GM19099 (cell line): ENCODE measurements around the gene ACVR1B.

ENCODE experiments used
- POLR2A ChIP-seq: IDR thresholded peaks from 3 replicates; pipeline ENCODE4 v1.6.1; 2011; ENCODE audit warnings: low read depth; ENCODE audit not compliant: insufficient read length; ENCODE audit errors: extremely low read depth

ACVR1B gene

DNA sequence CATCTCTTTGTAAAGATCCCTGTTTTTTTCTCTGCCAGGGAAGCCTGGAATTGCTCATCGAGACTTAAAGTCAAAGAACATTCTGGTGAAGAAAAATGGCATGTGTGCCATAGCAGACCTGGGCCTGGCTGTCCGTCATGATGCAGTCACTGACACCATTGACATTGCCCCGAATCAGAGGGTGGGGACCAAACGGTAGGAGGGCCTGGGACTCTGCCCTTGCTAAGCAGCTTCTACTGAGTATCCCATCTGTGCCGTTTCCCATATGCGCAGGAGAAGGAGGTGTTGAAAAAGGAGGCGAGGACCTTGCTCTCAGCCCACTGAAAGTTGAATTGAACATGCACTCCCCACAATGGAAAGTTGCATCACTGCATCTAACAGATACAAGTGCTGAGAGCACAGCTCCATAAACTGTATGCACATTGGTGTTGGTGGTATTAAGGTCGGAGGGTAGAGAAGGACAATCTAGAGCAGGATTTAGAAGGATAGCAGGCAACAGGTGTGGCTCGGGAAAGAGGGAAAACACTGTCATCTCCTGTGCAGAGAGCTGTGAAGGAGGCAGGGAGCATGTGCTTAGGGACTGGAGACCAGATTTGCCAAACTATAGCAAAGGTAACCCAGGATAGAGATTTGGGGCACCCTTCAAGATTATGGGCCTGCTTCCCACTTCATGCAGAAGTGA is 33.8 kb downstream of the ACVR1B start:
- no peak for TF ChIP-seq POLR2A

DNA sequence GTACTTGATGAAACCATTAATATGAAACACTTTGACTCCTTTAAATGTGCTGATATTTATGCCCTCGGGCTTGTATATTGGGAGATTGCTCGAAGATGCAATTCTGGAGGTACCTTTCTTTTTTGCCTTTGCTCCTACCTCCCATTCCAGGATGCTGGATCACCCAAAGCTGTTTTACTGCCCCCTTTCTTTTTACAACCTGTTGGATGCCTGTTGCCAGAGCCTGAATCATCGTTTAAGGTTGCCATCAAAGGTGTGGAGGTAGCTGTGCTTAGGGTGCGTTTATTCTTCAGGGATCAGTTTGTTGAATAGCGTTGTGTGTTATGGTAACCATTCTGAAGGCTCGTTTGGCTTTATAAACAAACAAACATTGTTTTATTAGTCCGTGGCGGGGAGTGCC is 35.3 kb downstream of the ACVR1B start:
- TF ChIP-seq POLR2A: no peak

DNA sequence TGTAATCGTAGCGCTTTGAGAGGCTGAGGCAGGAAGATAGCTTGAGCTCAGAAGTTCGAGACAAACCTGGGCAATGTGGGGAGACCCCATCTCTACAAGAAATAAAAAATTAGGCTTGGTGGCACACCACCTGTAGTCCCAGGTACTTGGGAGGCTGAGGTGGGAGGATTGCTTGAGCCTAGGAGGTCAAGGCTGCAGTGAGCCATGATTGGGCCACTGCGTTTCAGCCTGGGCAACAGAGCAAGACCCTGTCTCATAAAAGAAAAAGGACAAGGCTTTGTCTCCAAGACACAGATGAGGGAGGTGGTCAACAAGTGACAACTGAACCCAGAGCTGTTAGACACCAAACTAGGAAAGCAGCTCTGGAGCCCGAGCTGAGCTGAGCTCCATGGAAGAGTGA is 40.7 kb downstream of the ACVR1B start:
- TF ChIP-seq POLR2A: no peak

DNA sequence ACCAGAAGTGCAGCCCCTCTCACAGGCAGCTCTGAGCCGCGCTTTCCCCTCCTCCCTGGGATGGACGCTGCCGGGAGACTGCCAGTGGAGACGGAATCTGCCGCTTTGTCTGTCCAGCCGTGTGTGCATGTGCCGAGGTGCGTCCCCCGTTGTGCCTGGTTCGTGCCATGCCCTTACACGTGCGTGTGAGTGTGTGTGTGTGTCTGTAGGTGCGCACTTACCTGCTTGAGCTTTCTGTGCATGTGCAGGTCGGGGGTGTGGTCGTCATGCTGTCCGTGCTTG is 43.0 kb downstream of the ACVR1B start:
- TF ChIP-seq POLR2A: no peak

DNA sequence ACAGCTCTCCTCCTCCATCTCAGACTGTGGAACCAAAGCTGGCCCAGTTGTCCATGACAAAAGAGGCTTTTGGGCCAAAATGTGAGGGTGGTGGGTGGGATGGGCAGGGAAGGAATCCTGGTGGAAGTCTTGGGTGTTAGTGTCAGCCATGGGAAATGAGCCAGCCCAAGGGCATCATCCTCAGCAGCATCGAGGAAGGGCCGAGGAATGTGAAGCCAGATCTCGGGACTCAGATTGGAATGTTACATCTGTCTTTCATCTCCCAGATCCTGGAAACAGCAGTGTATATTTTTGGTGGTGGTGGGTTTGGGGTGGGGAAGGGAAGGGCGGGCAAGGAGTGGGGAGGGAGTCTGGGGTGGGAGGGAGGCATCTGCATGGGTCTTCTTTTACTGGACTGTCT is 43.5 kb downstream of the ACVR1B start:
- TF ChIP-seq POLR2A: no peak

DNA sequence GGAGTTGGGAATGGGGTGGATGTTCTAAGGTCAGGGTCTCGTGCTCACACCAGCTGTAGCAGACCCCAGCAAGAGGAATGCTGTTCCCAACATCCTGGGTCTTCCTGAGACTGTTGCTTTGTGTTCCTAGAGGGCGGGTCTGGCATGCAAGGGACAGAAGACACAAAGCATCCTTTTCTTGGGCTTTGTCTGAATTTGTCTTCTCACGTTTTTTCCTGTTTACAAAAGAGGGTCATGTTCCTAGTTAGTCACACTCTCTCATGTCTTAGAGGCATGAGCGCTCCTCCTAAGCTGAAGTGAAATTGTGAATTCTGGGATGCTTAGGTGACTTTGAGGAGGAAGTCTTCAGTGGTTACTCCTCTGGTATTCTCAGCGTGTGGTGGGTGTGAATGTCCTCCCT is 45.6 kb downstream of the ACVR1B start:
- no peak for TF ChIP-seq POLR2A

DNA sequence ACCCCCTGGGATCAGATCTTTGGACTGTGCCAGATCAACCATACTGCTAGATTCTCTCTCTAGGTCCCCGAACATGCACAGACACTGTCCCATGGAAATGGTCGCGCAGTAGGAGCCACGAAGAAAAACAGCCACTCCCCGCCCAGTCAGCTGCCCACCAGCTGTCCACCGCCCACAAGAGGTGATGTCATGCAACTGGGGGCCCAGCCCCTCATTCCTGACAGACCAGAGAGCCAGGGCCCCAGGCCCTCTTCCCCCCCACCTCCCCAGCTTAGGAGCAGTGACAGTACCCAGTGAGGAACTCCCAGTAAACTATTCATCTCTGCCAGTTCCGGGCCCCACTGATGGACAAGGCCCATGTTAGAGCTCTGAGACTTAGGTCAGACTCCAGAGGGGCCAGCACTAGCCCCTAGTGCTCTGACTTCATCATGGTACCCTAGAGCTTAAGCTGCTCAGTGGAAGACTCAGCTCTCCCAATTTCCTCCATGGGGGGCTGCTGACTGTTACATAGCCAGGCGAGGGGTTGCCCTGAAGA is 51.6 kb downstream of the ACVR1B start:
- no peak for TF ChIP-seq POLR2A

DNA sequence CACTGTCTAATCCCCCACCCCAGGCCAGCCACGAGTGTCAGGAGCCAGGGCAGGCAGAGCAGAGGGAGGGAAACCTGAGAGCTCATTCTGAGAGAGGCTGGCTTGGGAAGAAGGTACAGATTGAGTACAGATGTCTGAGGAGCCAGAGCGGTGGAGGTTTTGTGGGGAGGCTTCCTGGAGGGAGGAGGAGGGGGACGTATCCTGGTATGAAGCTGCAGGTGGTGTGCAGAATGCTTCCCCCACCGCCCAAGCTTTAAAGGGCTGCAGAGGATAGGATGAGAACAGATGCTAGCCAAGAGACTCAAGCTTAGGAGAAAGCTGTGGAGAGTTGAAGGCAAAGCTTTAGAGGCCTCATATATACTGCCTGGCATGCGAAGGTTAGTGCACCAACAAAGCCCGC is 52.1 kb downstream of the ACVR1B start:
- no peak for TF ChIP-seq POLR2A

DNA sequence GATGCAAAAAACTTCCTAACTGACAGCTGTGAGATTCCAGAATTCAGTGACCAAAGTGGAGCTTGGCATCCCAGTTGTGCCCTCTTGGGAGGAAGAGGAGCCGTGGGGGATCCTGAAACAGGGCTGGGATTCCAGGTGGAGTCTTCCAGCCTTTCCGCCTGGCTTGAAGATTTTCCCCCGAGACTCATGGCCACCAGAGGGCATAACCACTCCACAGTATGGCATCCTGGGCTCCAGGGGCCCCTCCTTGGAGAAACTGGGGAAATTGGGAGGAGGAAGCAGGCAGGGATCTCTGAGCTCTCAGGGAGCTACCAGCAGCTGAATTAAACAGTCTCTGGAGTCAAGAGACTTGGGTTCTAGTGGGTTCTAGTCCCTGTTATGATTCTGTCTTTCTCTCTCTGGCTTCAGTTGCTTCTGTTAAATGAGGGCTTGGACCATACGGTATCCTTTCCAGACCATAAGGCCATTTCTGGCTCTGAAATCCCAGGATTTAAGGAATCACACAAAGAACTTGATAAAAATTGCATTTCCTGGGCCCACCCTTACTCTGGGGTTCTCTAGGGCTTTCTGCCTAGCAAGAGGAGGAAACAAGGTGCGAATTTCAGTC is 52.6 kb downstream of the ACVR1B start:
- no peak for TF ChIP-seq POLR2A

DNA sequence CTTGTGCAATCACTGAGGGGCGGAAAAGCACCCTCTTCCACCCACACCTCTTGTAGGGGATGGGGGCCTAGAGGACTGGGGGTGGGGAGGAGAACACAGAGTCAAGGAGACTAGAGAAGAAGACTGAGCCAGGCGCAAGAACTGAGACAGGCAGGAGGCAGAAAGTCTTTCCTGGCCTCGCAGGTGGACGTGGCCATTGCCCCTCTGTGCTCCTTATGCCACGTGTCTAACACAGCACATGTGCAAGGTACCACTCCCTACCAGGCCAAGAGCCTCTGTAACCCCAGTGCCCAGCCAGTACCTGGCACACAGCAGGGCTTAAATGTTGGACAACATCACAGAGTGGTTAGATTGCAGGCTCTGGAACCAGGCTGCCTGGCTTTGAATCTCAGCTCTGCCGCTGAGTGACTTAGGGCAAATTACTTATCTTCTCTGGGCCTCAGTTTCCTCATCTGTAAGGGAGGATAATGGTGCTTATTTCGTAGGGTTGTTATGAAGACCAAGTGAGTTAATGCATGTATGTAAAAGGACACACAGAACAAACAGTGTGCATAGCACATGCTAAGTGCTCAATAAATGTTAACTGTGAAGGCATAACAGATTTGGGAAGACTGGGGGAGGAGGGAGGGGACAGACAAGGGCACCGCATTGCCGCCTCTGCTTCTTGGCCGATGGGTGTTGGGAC is 53.9 kb downstream of the ACVR1B start:
- TF ChIP-seq POLR2A: no peak

DNA sequence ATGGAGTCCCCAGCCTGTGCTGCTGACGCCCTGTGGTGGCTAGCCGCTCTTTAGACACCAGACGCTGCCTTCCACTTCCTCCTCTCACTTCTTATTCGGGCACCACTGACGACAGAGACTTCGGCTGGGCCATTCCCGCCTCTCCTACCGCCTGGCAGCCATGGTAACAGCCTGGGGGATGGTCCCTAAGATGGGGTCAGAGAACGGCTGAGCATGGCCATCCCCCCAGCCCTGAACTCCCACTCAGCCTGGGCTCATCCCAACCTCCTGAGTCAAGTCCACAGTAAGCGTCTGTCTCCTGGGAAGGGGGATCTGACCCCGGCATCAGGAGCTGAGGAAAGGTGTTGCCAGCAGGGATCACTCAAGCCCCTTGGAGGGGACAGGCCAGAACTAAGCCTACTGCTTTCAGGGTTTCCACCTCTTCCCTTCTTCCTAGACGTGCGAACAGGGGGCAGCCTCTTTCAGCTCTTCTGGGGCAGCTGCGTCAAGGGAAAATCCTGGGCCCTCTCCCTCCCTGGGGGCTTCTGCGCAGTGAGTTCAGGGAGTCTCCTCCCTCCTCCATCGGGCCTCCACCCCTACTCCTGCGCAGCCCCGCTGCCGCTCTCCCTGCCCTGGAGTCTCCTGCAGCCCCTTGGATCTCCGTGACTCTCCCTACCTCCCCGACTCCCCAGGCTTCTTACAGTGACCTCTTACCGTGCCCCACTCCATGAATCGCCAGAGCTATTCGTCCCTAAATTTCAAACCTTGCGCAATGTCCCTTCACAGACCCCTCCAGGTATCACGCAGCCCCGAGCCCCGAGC is 54.6 kb downstream of the ACVR1B start:
- TF ChIP-seq POLR2A: no peak

DNA sequence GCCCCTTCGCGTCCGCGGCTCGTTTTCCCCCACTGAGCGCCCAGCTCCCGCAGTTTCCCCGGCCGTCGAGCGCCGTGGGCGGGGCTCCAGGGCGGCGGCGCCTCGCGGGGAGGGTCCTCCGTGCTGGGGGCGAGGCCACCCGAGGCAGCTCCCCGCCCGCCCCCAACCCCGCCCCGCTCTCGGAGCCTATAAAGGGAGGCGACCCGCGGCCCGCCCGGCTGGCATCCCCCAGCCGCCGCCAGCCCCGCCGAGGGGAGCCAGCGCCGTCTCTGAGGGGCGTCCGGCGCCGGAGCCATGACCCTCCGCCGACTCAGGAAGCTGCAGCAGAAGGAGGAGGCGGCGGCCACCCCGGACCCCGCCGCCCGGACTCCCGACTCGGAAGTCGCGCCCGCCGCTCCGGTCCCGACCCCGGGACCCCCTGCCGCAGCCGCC is 55.2 kb downstream of the ACVR1B start, which contains the start of gene TAMALIN:
TSS of gene TAMALIN (plus strand) at position 221 of the 432 bp plus-strand sequence. CDS start at position 295, 74 bp downstream.
- TF ChIP-seq POLR2A: no peak

DNA sequence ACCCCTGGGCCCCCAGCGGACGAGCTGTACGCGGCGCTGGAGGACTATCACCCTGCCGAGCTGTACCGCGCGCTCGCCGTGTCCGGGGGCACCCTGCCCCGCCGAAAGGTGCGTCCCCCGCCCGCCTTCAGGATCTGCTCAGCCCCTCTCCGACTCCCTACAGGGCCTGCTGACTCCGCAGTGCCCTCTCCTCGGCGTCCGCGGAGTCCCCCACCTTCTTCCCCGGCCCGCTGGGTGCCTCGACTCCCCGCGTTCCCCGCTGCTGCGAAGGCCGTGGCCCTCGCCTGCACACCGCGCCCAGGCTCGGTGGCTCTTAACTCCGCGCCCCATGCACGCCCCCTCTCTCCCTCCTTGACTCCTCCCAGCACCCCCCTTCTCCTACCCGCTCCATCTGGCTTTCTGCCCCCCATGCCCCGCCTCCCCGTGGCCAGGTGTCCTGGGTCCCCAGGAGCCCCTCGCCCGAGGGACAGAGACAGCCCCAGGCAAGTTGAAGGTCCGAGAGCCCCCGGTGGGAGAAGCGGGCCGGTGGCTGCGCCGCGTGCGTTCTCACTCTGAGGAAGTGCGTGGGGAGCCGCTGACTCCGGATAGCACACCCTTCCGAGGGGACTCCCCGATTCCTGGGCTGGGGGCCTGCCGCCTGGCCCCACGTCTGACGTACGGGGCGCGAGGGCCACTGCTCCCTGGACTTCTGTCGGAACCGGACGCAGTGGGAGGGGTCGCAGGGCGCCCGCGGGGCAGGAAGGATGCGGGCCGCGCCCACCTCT is 55.8 kb downstream of the ACVR1B start:
- no peak for TF ChIP-seq POLR2A

DNA sequence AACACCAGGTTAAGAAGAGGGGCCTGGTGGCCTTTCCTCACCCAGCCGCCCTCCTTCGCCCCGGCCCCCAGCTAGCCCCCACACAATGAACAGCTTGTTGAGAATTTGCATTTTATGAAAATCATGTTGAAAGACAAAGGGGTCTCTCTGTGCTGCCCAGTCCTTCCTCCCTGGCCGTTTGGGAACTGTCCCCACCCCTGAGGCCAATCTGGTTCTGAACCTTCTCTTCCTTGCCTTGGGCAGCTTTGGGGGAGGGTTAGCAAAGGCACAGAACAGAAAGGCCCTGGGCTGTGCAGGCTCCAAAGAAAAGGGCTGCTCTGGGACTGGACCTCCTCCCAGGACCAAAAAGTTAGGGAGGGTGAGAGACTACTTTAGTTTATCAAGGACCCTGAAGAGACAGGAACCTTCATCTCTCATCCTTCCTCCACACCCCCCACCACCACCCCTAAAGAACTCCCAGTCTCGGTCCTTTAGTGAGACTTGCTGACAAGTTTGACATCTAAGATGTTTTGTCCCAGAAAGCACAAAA is 56.5 kb downstream of the ACVR1B start:
- no peak for TF ChIP-seq POLR2A
